Measurements from ENCODE around the gene FNDC3B.

DNA sequence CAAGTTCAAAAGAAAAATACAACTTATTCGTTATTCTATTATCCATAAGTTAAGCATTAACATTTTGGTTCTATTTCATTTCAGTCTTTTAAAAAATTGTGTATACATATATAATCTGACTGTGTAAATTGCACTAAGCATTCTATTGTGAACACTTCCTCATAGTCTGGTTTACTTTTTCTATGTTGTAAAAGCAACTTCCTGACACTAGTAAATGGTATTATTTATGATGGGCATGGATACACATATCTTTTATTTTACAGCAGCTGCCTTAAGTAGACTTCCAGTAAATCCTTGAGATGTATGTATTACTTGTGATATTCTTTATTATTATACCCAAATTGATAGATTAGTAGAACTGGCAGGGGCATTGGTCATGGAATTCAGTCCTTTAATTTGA, 58.2 kb downstream of the FNDC3B start:
- TF ChIP-seq, protein P1, sequence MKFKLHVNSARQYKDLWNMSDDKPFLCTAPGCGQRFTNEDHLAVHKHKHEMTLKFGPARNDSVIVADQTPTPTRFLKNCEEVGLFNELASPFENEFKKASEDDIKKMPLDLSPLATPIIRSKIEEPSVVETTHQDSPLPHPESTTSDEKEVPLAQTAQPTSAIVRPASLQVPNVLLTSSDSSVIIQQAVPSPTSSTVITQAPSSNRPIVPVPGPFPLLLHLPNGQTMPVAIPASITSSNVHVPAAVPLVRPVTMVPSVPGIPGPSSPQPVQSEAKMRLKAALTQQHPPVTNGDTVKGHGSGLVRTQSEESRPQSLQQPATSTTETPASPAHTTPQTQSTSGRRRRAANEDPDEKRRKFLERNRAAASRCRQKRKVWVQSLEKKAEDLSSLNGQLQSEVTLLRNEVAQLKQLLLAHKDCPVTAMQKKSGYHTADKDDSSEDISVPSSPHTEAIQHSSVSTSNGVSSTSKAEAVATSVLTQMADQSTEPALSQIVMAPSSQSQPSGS (IDR thresholded peaks at IDR 0.05; ENCODE audit: low read length) = no peak
- TF ChIP-seq CTCF (IDR thresholded peaks at IDR 0.05; ENCODE audit: control extremely low read depth in 1 of 3, insufficient read depth in 1 of 3, low read depth in 1 of 3, low read length in 3 of 3) (no peak), CHD1 (IDR thresholded peaks at IDR 0.05; ENCODE audit: low read depth, low read length) (no peak), ZNF274 (IDR thresholded peaks at IDR 0.05; ENCODE audit: borderline replicate concordance, extremely low read depth, low read length) (no peak), GTF2F1 (IDR thresholded peaks at IDR 0.05; ENCODE audit: borderline replicate concordance, low read depth, low read length) (no peak), MAFK (IDR thresholded peaks at IDR 0.05; ENCODE audit: low read depth, low read length) (no peak)
